HepG2 (cell line): ENCODE results near the gene ATP6V0D1. TPM values are rescaled to one million over a fixed set of nuclear protein-coding genes. Genes with fewer than 3 reads are reported as not detected.
A peak's percentile ranks its signal among the peaks of the same experiment; 100 is the strongest.

Experiments used
- ERF ChIP-seq: IDR thresholded peaks from 2 replicates; pipeline ENCODE4 v1.6.1; 2018; ENCODE audit warnings: missing biosample characterization, missing genetic modification reagents
- FOXA3 ChIP-seq: IDR thresholded peaks from 2 replicates; pipeline ENCODE4 v1.6.1; 2016; ENCODE audit warnings: missing genetic modification reagents, missing compliant biosample characterization
- GPN1 ChIP-seq: sonication (generic); formaldehyde crosslinking; IDR thresholded peaks from 2 replicates; pipeline ENCODE4 v1.5.1; 2020; ENCODE audit warnings: missing genetic modification reagents, borderline replicate concordance
- HIVEP1 ChIP-seq: sonication (generic); formaldehyde crosslinking; IDR thresholded peaks from 2 replicates; pipeline ENCODE4 v1.4.0; 2020; ENCODE audit warnings: mild to moderate bottlenecking, missing genetic modification reagents
- HMG20B ChIP-seq: conservative IDR thresholded peaks from 2 replicates; pipeline ENCODE4 v1.6.1; 2016; ENCODE audit warnings: missing genetic modification reagents, missing compliant biosample characterization
- HMGA1 ChIP-seq: sonication (generic); formaldehyde crosslinking; conservative IDR thresholded peaks from 2 replicates; pipeline ENCODE4 v1.4.0; 2020; ENCODE audit warnings: missing genetic modification reagents
- ISL2 ChIP-seq: sonication (generic); formaldehyde crosslinking; IDR thresholded peaks from 2 replicates; pipeline ENCODE4 v1.5.0; 2020; ENCODE audit warnings: missing genetic modification reagents
- PHF20 ChIP-seq: sonication (generic); formaldehyde crosslinking; IDR thresholded peaks from 2 replicates; pipeline ENCODE4 v1.5.0; 2020; ENCODE audit warnings: mild to moderate bottlenecking, missing genetic modification reagents
- TOPORS ChIP-seq: sonication (generic); formaldehyde crosslinking; IDR thresholded peaks from 2 replicates; pipeline ENCODE4 v1.8.0; 2023; ENCODE audit warnings: mild to moderate bottlenecking, missing genetic modification reagents
- XBP1 ChIP-seq: sonication (generic); formaldehyde crosslinking; IDR thresholded peaks from 2 replicates; pipeline ENCODE4 v1.5.0; 2020; ENCODE audit warnings: missing genetic modification reagents
- XRCC5 ChIP-seq: fragments of 200-400 bp; formaldehyde crosslinking; optimal IDR thresholded peaks from 2 replicates; pipeline ENCODE3; 2017; ENCODE audit warnings: mild to moderate bottlenecking, low read length
- ZNF850 ChIP-seq: sonication (generic); formaldehyde crosslinking; conservative IDR thresholded peaks from 2 replicates; pipeline ENCODE4 v1.9.0; 2021; ENCODE audit warnings: mild to moderate bottlenecking, missing genetic modification reagents
- polyA plus RNA-seq, 8 experiments: library from polyadenylated mRNA; depleted of rRNA in 3 of 8; stranded (reverse) in 7 of 8; unstranded in 1 of 8; fragments of >200 nt; fragmentation: Illumina TruSeq in 4 of 8; extraction: Trizol in 4 of 8; gene quantifications; 2 replicates each; pipeline versions ENCODE4 v1.2.1 to v1.2.3, GENCODE V29; 2011 to 2016; ENCODE audit warnings: low read depth in 4 of 8, missing spikeins in 1 of 8, mixed read lengths in 1 of 8; ENCODE audit not compliant: insufficient read depth in 1 of 8
- total RNA-seq, 5 experiments: library from RNA; depleted of rRNA; stranded (reverse); fragments of >200 nt; fragmentation: Illumina TruSeq; extraction: Trizol; gene quantifications; 2 replicates each; pipeline ENCODE4 v1.2.3, GENCODE V29; 2016; ENCODE audit warnings: low read depth in 1 of 5
- TF ChIP-seq, protein P1 (sequence below): sonication (generic); formaldehyde crosslinking; IDR thresholded peaks from 2 replicates; pipeline ENCODE4 v1.5.0; 2020; ENCODE audit warnings: mild to moderate bottlenecking, missing genetic modification reagents
- TF ChIP-seq, protein P2 (sequence below): sonication (generic); formaldehyde crosslinking; IDR thresholded peaks from 2 replicates; pipeline ENCODE4 v1.9.0; 2021; ENCODE audit warnings: missing genetic modification reagents, mild to moderate bottlenecking, borderline replicate concordance
- TF ChIP-seq, protein P3 (sequence below): sonication (generic); formaldehyde crosslinking; IDR thresholded peaks from 2 replicates; pipeline ENCODE4 v1.5.0; 2020; ENCODE audit warnings: missing genetic modification reagents, mild to moderate bottlenecking, borderline replicate concordance
- TF ChIP-seq, protein P4 (sequence below): sonication (generic); formaldehyde crosslinking; IDR thresholded peaks from 2 replicates; pipeline ENCODE4 v1.9.0; 2021; ENCODE audit warnings: mild to moderate bottlenecking, missing genetic modification reagents

Gene ATP6V0D1
- total and polyA plus RNA-seq, 2 of the 13 experiments (the other 11 are each of a cell fraction or from before 2014, with no cell fraction given): 51.1 to 61.3 TPM

DNA sequence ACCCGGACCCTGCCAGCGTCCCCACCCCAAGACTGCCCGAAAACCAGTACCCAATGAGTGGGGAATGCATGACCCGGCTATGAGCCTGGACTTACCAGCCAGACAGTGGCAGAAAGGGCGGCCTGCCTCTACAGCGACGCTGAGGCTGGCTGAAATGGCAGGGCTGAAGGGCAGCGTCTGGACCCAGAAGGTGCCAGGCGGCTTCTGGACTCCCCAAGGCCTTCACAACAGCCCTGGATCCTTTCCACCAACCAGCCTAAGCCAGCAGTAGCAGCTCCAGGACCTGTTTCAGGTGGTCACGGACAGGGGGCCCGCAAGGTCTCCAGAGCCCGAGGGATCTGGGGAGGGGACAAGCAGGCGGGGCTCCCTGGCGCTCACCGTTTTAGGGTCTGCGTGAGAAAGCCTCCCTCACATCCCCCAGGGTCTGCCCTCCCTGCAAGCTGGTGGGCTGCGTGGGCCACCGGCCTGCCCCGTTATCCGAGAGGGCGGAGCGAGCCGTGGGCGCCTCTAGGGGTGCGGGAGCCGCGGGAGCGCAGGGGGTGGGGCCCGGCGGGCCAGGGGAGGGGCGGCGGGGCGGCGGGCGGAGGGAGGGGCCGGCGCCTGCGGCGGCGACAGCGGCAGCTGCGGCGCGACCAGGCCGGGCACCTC, 47.4 kb upstream of the ATP6V0D1 start, which contains the start of gene RIPOR1 (continued):
- TF ChIP-seq HMGA1: no peak
- 0 out of 2 replicates have a peak, but pooled peaks have one; percentile 19 for TF ChIP-seq GPN1
- TF ChIP-seq PHF20: no peak
- TF ChIP-seq, protein P1, sequence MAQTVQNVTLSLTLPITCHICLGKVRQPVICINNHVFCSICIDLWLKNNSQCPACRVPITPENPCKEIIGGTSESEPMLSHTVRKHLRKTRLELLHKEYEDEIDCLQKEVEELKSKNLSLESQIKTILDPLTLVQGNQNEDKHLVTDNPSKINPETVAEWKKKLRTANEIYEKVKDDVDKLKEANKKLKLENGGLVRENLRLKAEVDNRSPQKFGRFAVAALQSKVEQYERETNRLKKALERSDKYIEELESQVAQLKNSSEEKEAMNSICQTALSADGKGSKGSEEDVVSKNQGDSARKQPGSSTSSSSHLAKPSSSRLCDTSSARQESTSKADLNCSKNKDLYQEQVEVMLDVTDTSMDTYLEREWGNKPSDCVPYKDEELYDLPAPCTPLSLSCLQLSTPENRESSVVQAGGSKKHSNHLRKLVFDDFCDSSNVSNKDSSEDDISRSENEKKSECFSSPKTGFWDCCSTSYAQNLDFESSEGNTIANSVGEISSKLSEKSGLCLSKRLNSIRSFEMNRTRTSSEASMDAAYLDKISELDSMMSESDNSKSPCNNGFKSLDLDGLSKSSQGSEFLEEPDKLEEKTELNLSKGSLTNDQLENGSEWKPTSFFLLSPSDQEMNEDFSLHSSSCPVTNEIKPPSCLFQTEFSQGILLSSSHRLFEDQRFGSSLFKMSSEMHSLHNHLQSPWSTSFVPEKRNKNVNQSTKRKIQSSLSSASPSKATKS: no peak
- TF ChIP-seq HIVEP1 (CRISPR knock-in tag): peak; percentile 72; the same call in 1 of the 2 replicates
- TF ChIP-seq FOXA3 (CRISPR knock-in tag): 0 out of 2 replicates have a peak, but pooled peaks have one; percentile 2
- TF ChIP-seq, protein P2, sequence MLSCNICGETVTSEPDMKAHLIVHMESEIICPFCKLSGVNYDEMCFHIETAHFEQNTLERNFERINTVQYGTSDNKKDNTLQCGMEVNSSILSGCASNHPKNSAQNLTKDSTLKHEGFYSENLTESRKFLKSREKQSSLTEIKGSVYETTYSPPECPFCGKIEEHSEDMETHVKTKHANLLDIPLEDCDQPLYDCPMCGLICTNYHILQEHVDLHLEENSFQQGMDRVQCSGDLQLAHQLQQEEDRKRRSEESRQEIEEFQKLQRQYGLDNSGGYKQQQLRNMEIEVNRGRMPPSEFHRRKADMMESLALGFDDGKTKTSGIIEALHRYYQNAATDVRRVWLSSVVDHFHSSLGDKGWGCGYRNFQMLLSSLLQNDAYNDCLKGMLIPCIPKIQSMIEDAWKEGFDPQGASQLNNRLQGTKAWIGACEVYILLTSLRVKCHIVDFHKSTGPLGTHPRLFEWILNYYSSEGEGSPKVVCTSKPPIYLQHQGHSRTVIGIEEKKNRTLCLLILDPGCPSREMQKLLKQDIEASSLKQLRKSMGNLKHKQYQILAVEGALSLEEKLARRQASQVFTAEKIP (CRISPR knock-in tag): no peak
- peak; percentile 19 for TF ChIP-seq XRCC5
- 0 out of 2 replicates have a peak, but pooled peaks have one; percentile 44 for TF ChIP-seq ISL2 (CRISPR knock-in tag)
- TF ChIP-seq, protein P3, sequence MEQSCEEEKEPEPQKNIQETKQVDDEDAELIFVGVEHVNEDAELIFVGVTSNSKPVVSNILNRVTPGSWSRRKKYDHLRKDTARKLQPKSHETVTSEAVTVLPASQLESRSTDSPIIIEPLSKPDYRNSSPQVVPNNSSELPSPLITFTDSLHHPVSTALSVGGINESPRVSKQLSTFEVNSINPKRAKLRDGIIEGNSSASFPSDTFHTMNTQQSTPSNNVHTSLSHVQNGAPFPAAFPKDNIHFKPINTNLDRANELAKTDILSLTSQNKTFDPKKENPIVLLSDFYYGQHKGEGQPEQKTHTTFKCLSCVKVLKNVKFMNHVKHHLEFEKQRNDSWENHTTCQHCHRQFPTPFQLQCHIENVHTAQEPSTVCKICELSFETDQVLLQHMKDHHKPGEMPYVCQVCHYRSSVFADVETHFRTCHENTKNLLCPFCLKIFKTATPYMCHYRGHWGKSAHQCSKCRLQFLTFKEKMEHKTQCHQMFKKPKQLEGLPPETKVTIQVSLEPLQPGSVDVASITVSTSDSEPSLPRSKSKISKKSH (CRISPR knock-in tag): peak; percentile 62; the same call in 1 of the 2 replicates
- TF ChIP-seq XBP1 (CRISPR knock-in tag): no peak
- no peak for TF ChIP-seq TOPORS (CRISPR knock-in tag)
- TF ChIP-seq, protein P4, sequence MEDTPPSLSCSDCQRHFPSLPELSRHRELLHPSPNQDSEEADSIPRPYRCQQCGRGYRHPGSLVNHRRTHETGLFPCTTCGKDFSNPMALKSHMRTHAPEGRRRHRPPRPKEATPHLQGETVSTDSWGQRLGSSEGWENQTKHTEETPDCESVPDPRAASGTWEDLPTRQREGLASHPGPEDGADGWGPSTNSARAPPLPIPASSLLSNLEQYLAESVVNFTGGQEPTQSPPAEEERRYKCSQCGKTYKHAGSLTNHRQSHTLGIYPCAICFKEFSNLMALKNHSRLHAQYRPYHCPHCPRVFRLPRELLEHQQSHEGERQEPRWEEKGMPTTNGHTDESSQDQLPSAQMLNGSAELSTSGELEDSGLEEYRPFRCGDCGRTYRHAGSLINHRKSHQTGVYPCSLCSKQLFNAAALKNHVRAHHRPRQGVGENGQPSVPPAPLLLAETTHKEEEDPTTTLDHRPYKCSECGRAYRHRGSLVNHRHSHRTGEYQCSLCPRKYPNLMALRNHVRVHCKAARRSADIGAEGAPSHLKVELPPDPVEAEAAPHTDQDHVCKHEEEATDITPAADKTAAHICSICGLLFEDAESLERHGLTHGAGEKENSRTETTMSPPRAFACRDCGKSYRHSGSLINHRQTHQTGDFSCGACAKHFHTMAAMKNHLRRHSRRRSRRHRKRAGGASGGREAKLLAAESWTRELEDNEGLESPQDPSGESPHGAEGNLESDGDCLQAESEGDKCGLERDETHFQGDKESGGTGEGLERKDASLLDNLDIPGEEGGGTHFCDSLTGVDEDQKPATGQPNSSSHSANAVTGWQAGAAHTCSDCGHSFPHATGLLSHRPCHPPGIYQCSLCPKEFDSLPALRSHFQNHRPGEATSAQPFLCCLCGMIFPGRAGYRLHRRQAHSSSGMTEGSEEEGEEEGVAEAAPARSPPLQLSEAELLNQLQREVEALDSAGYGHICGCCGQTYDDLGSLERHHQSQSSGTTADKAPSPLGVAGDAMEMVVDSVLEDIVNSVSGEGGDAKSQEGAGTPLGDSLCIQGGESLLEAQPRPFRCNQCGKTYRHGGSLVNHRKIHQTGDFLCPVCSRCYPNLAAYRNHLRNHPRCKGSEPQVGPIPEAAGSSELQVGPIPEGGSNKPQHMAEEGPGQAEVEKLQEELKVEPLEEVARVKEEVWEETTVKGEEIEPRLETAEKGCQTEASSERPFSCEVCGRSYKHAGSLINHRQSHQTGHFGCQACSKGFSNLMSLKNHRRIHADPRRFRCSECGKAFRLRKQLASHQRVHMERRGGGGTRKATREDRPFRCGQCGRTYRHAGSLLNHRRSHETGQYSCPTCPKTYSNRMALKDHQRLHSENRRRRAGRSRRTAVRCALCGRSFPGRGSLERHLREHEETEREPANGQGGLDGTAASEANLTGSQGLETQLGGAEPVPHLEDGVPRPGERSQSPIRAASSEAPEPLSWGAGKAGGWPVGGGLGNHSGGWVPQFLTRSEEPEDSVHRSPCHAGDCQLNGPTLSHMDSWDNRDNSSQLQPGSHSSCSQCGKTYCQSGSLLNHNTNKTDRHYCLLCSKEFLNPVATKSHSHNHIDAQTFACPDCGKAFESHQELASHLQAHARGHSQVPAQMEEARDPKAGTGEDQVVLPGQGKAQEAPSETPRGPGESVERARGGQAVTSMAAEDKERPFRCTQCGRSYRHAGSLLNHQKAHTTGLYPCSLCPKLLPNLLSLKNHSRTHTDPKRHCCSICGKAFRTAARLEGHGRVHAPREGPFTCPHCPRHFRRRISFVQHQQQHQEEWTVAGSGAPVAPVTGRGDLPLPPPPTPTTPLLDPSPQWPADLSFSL: 0 out of 2 replicates have a peak, but pooled peaks have one; percentile 1
- TF ChIP-seq ZNF850: no peak
- TF ChIP-seq HMG20B (CRISPR knock-in tag): no peak; the same call in 1 of the 2 replicates
- no peak for TF ChIP-seq ERF (CRISPR knock-in tag)
